RCC 7860 (cell line): ENCODE results near the gene ACACA.
A peak's percentile ranks its signal among the peaks of the same experiment; 100 is the strongest.

Experiments used
- DNase-seq: peaks from one replicate; pipeline ENCODE4 v3.0.0-alpha.2; 2015; ENCODE audit warnings: low spot score
- FAIRE-seq: peaks from 2 replicates; lab custom pipeline; 2012; peaks lifted over from hg19 to GRCh38; lab: Jason Lieb, UNC

ACACA gene

GRCh38 chr17:37399265-37399803, 7.3 kb downstream of the ACACA start:
- DNase-seq (no peak), FAIRE-seq (no peak)

- DNase-seq: no peak
- FAIRE-seq: no peak
Observed at GRCh38 chr17:37393352-37393751, 13.3 kb downstream of the ACACA start.

GRCh38 chr17:37392024-37392590, 14.5 kb downstream of the ACACA start:
- FAIRE-seq (no peak), DNase-seq (peak; percentile 78)

GRCh38 chr17:37391146-37391545, 15.5 kb downstream of the ACACA start:
- FAIRE-seq (no peak), DNase-seq (no peak)

GRCh38 chr17:37389160-37389559, 17.5 kb downstream of the ACACA start:
- no peak for DNase-seq
- no peak for FAIRE-seq

- peak; percentile 27 for DNase-seq
- FAIRE-seq: no peak
Observed at GRCh38 chr17:37388266-37388665, 18.4 kb downstream of the ACACA start.

GRCh38 chr17:37386462-37386861, 20.2 kb downstream of the ACACA start:
- FAIRE-seq: no peak
- no peak for DNase-seq

GRCh38 chr17:37385474-37385990, 21.1 kb downstream of the ACACA start:
- DNase-seq: no peak
- no peak for FAIRE-seq

GRCh38 chr17:37384560-37385149, 22.0 kb downstream of the ACACA start:
- no peak for FAIRE-seq
- no peak for DNase-seq

GRCh38 chr17:37382056-37382455, 24.6 kb downstream of the ACACA start:
- FAIRE-seq (no peak), DNase-seq (no peak)

- DNase-seq: no peak
- no peak for FAIRE-seq
Observed at GRCh38 chr17:37375706-37376105, 30.9 kb downstream of the ACACA start, which contains the start of gene C17orf78. Gene C17orf78, plus strand, starts transcription at chr17:37375985. Its CDS starts 108 bp downstream, at chr17:37376093.

GRCh38 chr17:37373530-37374159, 33.0 kb downstream of the ACACA start:
- DNase-seq: peak; percentile 74
- FAIRE-seq: no peak

GRCh38 chr17:37368577-37368976, 38.1 kb downstream of the ACACA start:
- no peak for FAIRE-seq
- no peak for DNase-seq

- no peak for FAIRE-seq
Observed at GRCh38 chr17:37365589-37365988, 41.0 kb downstream of the ACACA start.

GRCh38 chr17:37361543-37361942, 45.1 kb downstream of the ACACA start:
- no peak for FAIRE-seq
- no peak for DNase-seq

More at GRCh38 chr17:37365589-37365988, 41.0 kb downstream of the ACACA start:
- no peak for DNase-seq

GRCh38 chr17:37360632-37361031, 46.0 kb downstream of the ACACA start:
- FAIRE-seq (no peak), DNase-seq (no peak)

- no peak for FAIRE-seq
- DNase-seq: no peak
Observed at GRCh38 chr17:37359682-37360188, 46.9 kb downstream of the ACACA start.

- FAIRE-seq (no peak), DNase-seq (peak; percentile 93)
Observed at GRCh38 chr17:37358830-37359681, 47.6 kb downstream of the ACACA start.

- FAIRE-seq (no peak), DNase-seq (peak; percentile 16)
Observed at GRCh38 chr17:37358098-37358829, 48.4 kb downstream of the ACACA start.
